ENCODE results near the gene PNPLA6.

The PNPLA6 gene

GRCh38 chr19:7589822-7590221, 54.3 kb downstream of the PNPLA6 start:
- Histone ChIP-seq H2BK5ac (ENCODE audit: low read depth, low read length, poor library complexity, severe bottlenecking) (no peak overlapping the region), H4K91ac (ENCODE audit: low read length) (no peak overlapping the region), H4K8ac (ENCODE audit: low read length) (no peak overlapping the region), H2BK15ac (ENCODE audit: low read depth, poor library complexity, severe bottlenecking) (no peak overlapping the region), H3K9me3 (ENCODE audit: control insufficient read depth, low read length) (no peaks in the 10 kb centered on the region), H2AFZ (ENCODE audit: low read depth, low read length) (no peak overlapping the region), H3K4ac (ENCODE audit: low read depth in 1 of 2, low read length in 2 of 2) (no peak overlapping the region), H3K18ac (ENCODE audit: low read depth in 1 of 2, low read length in 2 of 2) (no peak overlapping the region), H2AK5ac (ENCODE audit: low read length, severe bottlenecking) (no peak overlapping the region), H3K4me3 (ENCODE audit: insufficient read depth in 1 of 2, low read depth in 1 of 2, low read length in 2 of 2) (no peak overlapping the region), H3K14ac (ENCODE audit: low read length in 2 of 2) (no peak overlapping the region), H2BK12ac (ENCODE audit: low read length in 2 of 2) (no peak overlapping the region), H3K9ac (ENCODE audit: low read length) (no peak overlapping the region), H2BK120ac (ENCODE audit: low read depth, low read length) (no peak overlapping the region), H3K27ac (ENCODE audit: low read length, poor library complexity, severe bottlenecking) (no peak overlapping the region), H3K4me2 (ENCODE audit: low read length, poor library complexity, severe bottlenecking) (no peak overlapping the region), H3K79me1 (replicated peaks; ENCODE audit: low read length, poor library complexity, severe bottlenecking) (no peaks in the 10 kb centered on the region), H3K36me3 (ENCODE audit: control insufficient read depth in 1 of 2, insufficient read depth in 2 of 2, low read depth in 1 of 2, low read length in 2 of 2) (no peaks in the 10 kb centered on the region), H3K27me3 (ENCODE audit: control insufficient read depth in 1 of 2, insufficient read depth in 1 of 2, low read length in 2 of 2) (peaks cover 9 to 32% of the 10 kb centered on the region in 2 experiments), H3K4me1 (ENCODE audit: control insufficient read depth, insufficient read depth, low read depth, low read length) (no peaks in the 10 kb centered on the region), H3K23ac (ENCODE audit: low read length in 2 of 2) (no peak overlapping the region)
- 80% methylated on average over 6 of the region's 7 CpGs for WGBS
- no peak for DNase-seq

DNA sequence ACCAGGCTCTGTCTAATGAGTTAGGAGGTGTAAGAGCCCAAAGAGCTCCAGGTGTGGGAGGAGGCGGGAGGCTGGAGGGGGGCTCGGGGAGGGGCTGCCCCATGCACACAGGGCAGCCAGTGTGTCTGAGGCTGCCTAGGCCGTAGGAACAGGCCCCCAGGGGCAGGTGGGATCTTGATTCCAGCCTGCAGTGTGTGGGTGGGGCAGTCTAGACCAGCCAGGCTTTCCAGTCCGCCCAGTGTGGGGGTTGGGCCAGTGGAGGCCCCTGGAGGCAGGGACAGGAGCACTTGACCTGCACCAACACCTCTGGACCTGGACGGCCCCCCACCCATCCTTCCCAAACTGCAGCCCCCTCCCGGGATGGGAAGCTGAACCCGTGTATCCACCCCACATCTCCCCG, 54.7 kb downstream of the PNPLA6 start:
- no peak overlapping the region for H3K4me3 ChIP-seq (ENCODE audit: insufficient read depth in 1 of 2, low read depth in 1 of 2, low read length in 2 of 2)
- H2BK12ac ChIP-seq (ENCODE audit: low read length in 2 of 2): no peak overlapping the region
- no peaks in the 10 kb centered on the region for H3K79me1 ChIP-seq (replicated peaks; ENCODE audit: low read length, poor library complexity, severe bottlenecking)
- H2AFZ ChIP-seq (ENCODE audit: low read depth, low read length): no peak overlapping the region
- H3K9me3 ChIP-seq (ENCODE audit: control insufficient read depth, low read length): no peaks in the 10 kb centered on the region
- H3K36me3 ChIP-seq (ENCODE audit: control insufficient read depth in 1 of 2, insufficient read depth in 2 of 2, low read depth in 1 of 2, low read length in 2 of 2): no peaks in the 10 kb centered on the region
- no peak overlapping the region for H3K4ac ChIP-seq (ENCODE audit: low read depth in 1 of 2, low read length in 2 of 2)
- H3K18ac ChIP-seq (ENCODE audit: low read depth in 1 of 2, low read length in 2 of 2): no peak overlapping the region
- no peak overlapping the region for H3K9ac ChIP-seq (ENCODE audit: low read length)
- H2AK5ac ChIP-seq (ENCODE audit: low read length, severe bottlenecking): no peak overlapping the region
- no peaks in the 10 kb centered on the region for H3K4me1 ChIP-seq (ENCODE audit: control insufficient read depth, insufficient read depth, low read depth, low read length)
- H2BK120ac ChIP-seq (ENCODE audit: low read depth, low read length): no peak overlapping the region
- no peak overlapping the region for H2BK5ac ChIP-seq (ENCODE audit: low read depth, low read length, poor library complexity, severe bottlenecking)
- no peak overlapping the region for H3K27ac ChIP-seq (ENCODE audit: low read length, poor library complexity, severe bottlenecking)
- peaks cover 14 to 36% of the 10 kb centered on the region in 2 experiments for H3K27me3 ChIP-seq (ENCODE audit: control insufficient read depth in 1 of 2, insufficient read depth in 1 of 2, low read length in 2 of 2)
- H4K91ac ChIP-seq (ENCODE audit: low read length): no peak overlapping the region
- no peak overlapping the region for H3K4me2 ChIP-seq (ENCODE audit: low read length, poor library complexity, severe bottlenecking)
- no peak overlapping the region for H4K8ac ChIP-seq (ENCODE audit: low read length)
- no peak for DNase-seq
- 77% methylated on average over 8 of the region's 8 CpGs for WGBS
- no peak overlapping the region for H3K23ac ChIP-seq (ENCODE audit: low read length in 2 of 2)
- H2BK15ac ChIP-seq (ENCODE audit: low read depth, poor library complexity, severe bottlenecking): no peak overlapping the region
- no peak overlapping the region for H3K14ac ChIP-seq (ENCODE audit: low read length in 2 of 2)

- H3K9me3 ChIP-seq (ENCODE audit: control insufficient read depth, low read length): no peaks in the 10 kb centered on the region
- H2AFZ ChIP-seq (ENCODE audit: low read depth, low read length): no peak within 1 kb of the TSS
- no peak within 1 kb of the TSS for H3K4ac ChIP-seq (ENCODE audit: low read depth in 1 of 2, low read length in 2 of 2)
- no peak within 1 kb of the TSS for H4K8ac ChIP-seq (ENCODE audit: low read length)
- H2BK15ac ChIP-seq (ENCODE audit: low read depth, poor library complexity, severe bottlenecking): no peak within 1 kb of the TSS
- peaks cover 37 to 55% of the 10 kb centered on the region in 2 experiments for H3K27me3 ChIP-seq (ENCODE audit: control insufficient read depth in 1 of 2, insufficient read depth in 1 of 2, low read length in 2 of 2)
- no peak within 1 kb of the TSS for H4K91ac ChIP-seq (ENCODE audit: low read length)
- no peak within 1 kb of the TSS for H2BK120ac ChIP-seq (ENCODE audit: low read depth, low read length)
- H3K4me1 ChIP-seq (ENCODE audit: control insufficient read depth, insufficient read depth, low read depth, low read length): peaks cover 11% of the 10 kb centered on the region
- no peaks in the 10 kb centered on the region for H3K36me3 ChIP-seq (ENCODE audit: control insufficient read depth in 1 of 2, insufficient read depth in 2 of 2, low read depth in 1 of 2, low read length in 2 of 2)
- no peak within 1 kb of the TSS for H3K14ac ChIP-seq (ENCODE audit: low read length in 2 of 2)
- H2BK12ac ChIP-seq (ENCODE audit: low read length in 2 of 2): no peak within 1 kb of the TSS
- no peak within 1 kb of the TSS for H3K27ac ChIP-seq (ENCODE audit: low read length, poor library complexity, severe bottlenecking)
- no peak within 1 kb of the TSS for H3K18ac ChIP-seq (ENCODE audit: low read depth in 1 of 2, low read length in 2 of 2)
- H3K4me3 ChIP-seq (ENCODE audit: insufficient read depth in 1 of 2, low read depth in 1 of 2, low read length in 2 of 2): peak within 1 kb of the TSS in 1 of 2 experiments; percentile 62
- H3K79me1 ChIP-seq (replicated peaks; ENCODE audit: low read length, poor library complexity, severe bottlenecking): no peaks in the 10 kb centered on the region
- no peak within 1 kb of the TSS for H3K9ac ChIP-seq (ENCODE audit: low read length)
- H3K4me2 ChIP-seq (ENCODE audit: low read length, poor library complexity, severe bottlenecking): peak within 1 kb of the TSS; percentile 92
- no peak within 1 kb of the TSS for H2BK5ac ChIP-seq (ENCODE audit: low read depth, low read length, poor library complexity, severe bottlenecking)
- no peak within 1 kb of the TSS for H2AK5ac ChIP-seq (ENCODE audit: low read length, severe bottlenecking)
- 1% methylated on average over 35 of the region's 78 CpGs for WGBS
- peak within 1 kb of the TSS in 1 of 2 experiments; percentile 29 for H3K23ac ChIP-seq (ENCODE audit: low read length in 2 of 2)
- DNase-seq: no peak
Observed at GRCh38 chr19:7595466-7596133, 60.1 kb downstream of the PNPLA6 start, which contains the start of gene CAMSAP3. Gene CAMSAP3, plus strand, starts transcription at chr19:7595863. Its CDS starts 140 bp downstream, at chr19:7596003.

- Histone ChIP-seq H3K79me1 (replicated peaks; ENCODE audit: low read length, poor library complexity, severe bottlenecking) (no peaks in the 10 kb centered on the region), H2BK12ac (ENCODE audit: low read length in 2 of 2) (no peak overlapping the region), H3K9ac (ENCODE audit: low read length) (no peak overlapping the region), H2BK15ac (ENCODE audit: low read depth, poor library complexity, severe bottlenecking) (no peak overlapping the region), H3K4me3 (ENCODE audit: insufficient read depth in 1 of 2, low read depth in 1 of 2, low read length in 2 of 2) (peak overlapping the region in 1 of 2 experiments; percentile 62), H3K14ac (ENCODE audit: low read length in 2 of 2) (no peak overlapping the region), H3K4me2 (ENCODE audit: low read length, poor library complexity, severe bottlenecking) (peak overlapping the region; percentile 70), H3K4ac (ENCODE audit: low read depth in 1 of 2, low read length in 2 of 2) (no peak overlapping the region), H2BK120ac (ENCODE audit: low read depth, low read length) (no peak overlapping the region), H2AFZ (ENCODE audit: low read depth, low read length) (no peak overlapping the region), H3K27ac (ENCODE audit: low read length, poor library complexity, severe bottlenecking) (no peak overlapping the region), H4K8ac (ENCODE audit: low read length) (no peak overlapping the region), H2AK5ac (ENCODE audit: low read length, severe bottlenecking) (no peak overlapping the region), H3K4me1 (ENCODE audit: control insufficient read depth, insufficient read depth, low read depth, low read length) (peaks cover 11% of the 10 kb centered on the region), H3K36me3 (ENCODE audit: control insufficient read depth in 1 of 2, insufficient read depth in 2 of 2, low read depth in 1 of 2, low read length in 2 of 2) (no peaks in the 10 kb centered on the region), H4K91ac (ENCODE audit: low read length) (no peak overlapping the region), H3K27me3 (ENCODE audit: control insufficient read depth in 1 of 2, insufficient read depth in 1 of 2, low read length in 2 of 2) (peaks cover 37 to 50% of the 10 kb centered on the region in 2 experiments), H2BK5ac (ENCODE audit: low read depth, low read length, poor library complexity, severe bottlenecking) (no peak overlapping the region), H3K18ac (ENCODE audit: low read depth in 1 of 2, low read length in 2 of 2) (no peak overlapping the region), H3K23ac (ENCODE audit: low read length in 2 of 2) (peak overlapping the region in 1 of 2 experiments; percentile 29), H3K9me3 (ENCODE audit: control insufficient read depth, low read length) (no peaks in the 10 kb centered on the region)
- 10% methylated on average over 38 of the region's 70 CpGs for WGBS
- DNase-seq: no peak
Observed at GRCh38 chr19:7596211-7596937, 60.9 kb downstream of the PNPLA6 start.
